Colonic mucosa (tissue), 4 donors: ENCODE data around the gene SMIM9. TPM values are rescaled to one million over a fixed set of nuclear protein-coding genes. Genes with fewer than 3 reads are reported as not detected.

Experiments
- DNase-seq: peaks from one replicate; pipeline ENCODE4 v3.0.0-alpha.2; 2020
- H3K27ac ChIP-seq: fragments of 200-600 bp; one replicate; pipeline ENCODE4 v1.8.0; 2021
- H3K27me3 ChIP-seq: fragments of 200-600 bp; one replicate; pipeline ENCODE4 v1.8.0; 2021
- H3K36me3 ChIP-seq: fragments of 200-600 bp; one replicate; pipeline ENCODE4 v1.8.0; 2021
- H3K4me1 ChIP-seq: fragments of 200-600 bp; one replicate; pipeline ENCODE4 v1.8.0; 2021; ENCODE audit warnings: mild to moderate bottlenecking
- H3K4me3 ChIP-seq: fragments of 200-600 bp; one replicate; pipeline ENCODE4 v1.8.0; 2021
- H3K9ac ChIP-seq, 2 donors: one replicate each; pipeline ENCODE4 v1.7.0; 2013; ENCODE audit warnings: control low read depth in 2 of 2, low read depth in 2 of 2, low read length in 2 of 2
- H3K9me3 ChIP-seq: fragments of 200-600 bp; one replicate; pipeline ENCODE4 v1.8.0; 2021
- CTCF ChIP-seq: fragments of 200-600 bp; IDR thresholded peaks from one replicate; pipeline ENCODE4 v1.8.0; 2022; ENCODE audit warnings: antibody characterized with exemption, mild to moderate bottlenecking
- intact Hi-C: fragments of 100-400 bp; cut with DNase I; formaldehyde crosslinking; loops from one replicate; pipeline ENCODE4 v1.14.1; 2022
- total RNA-seq, 2 donors: library from RNA; stranded (reverse); fragmentation: NEBNext Ultra II Directional in 1 of 2; extraction: Animal tissue kit (Norgen Biotek cat#: 25700) in 1 of 2; gene quantifications; one replicate each; pipeline ENCODE4 v1.2.1, GENCODE V29; 2021
- donor health status: healthy.
- donor health status: DM: no; HTN: no; CAD: no.
- donor health status: DM: no; HTN: no; CAD: no.

Gene SMIM9
- total RNA-seq, 2 donors from 2014 or later: not detected

DNA sequence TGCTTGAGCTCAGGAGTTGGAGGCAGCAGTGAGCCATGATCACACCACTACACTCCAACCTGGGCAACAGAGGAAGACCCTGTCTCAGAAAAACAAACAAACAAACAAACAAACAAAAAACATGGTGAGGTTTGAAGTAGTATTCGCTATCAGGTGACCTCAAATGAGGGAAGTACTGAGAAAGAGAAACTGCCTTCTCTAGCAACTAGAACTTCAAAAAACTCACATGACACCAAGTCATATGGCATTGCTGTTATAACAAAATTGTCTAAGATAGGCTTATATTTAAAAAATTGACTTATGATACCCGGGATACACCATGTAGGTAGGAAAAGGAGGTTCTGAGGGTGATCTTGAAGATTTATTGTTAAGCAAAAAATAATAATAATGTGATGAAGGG is 39.4 kb downstream of the SMIM9 start:
- H3K9me3 ChIP-seq: no peaks in the 10 kb centered on the region
- no peak for DNase-seq
- no peak overlapping the region for H3K4me3 ChIP-seq
- H3K27ac ChIP-seq: no peak overlapping the region
- H3K27me3 ChIP-seq: no peaks in the 10 kb centered on the region
- no peak for TF ChIP-seq CTCF
- intact Hi-C loops: no loop called here
- H3K9ac ChIP-seq: no peak overlapping the region
- peaks cover under 1% of the 10 kb centered on the region for H3K4me1 ChIP-seq
- no peaks in the 10 kb centered on the region for H3K36me3 ChIP-seq

DNA sequence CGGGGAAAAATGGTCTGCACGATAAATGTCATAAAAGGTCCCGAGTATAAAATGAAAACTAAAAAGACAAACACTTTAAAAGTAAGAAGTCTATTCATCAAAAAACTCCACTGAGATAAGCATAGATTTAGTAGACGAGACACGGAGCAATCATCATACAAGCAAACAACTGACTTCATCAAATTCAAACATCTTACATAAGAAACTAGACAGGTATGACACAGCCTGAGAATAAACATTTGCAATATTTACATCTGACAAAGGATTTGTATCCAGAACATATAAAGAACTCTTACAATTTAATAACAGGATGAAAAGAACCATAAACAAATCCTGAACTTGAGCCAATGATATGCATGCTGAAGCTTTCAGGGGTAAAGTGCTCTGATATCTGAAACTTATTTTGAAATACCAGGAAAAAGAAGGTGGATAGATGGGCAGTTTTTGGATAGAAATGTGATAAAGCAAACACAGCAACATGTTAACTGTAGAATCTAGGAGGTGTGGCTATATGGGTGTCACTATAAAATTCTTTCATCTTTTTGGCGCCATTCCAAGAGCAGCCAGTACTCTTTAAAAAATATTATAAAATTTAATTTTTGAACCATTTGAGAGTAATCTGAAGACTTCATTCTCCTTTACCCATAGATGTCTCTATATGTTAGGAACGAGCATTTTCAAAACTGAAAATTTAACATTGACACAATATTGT is 41.2 kb downstream of the SMIM9 start:
- intact Hi-C loops: no loop called here
- Histone ChIP-seq H3K4me3 (no peak overlapping the region), H3K27ac (no peak overlapping the region), H3K36me3 (no peaks in the 10 kb centered on the region), H3K4me1 (no peaks in the 10 kb centered on the region), H3K9ac (no peak overlapping the region), H3K27me3 (no peaks in the 10 kb centered on the region), H3K9me3 (no peaks in the 10 kb centered on the region)
- DNase-seq: no peak
- no peak for TF ChIP-seq CTCF

GRCh38 chrX:154791939-154792338 is 42.5 kb downstream of the SMIM9 start:
- H3K4me1 ChIP-seq: no peaks in the 10 kb centered on the region
- intact Hi-C loops: no loop called here
- H3K9ac ChIP-seq: no peak overlapping the region
- TF ChIP-seq CTCF: no peak
- H3K4me3 ChIP-seq: no peak overlapping the region
- DNase-seq: no peak
- no peaks in the 10 kb centered on the region for H3K9me3 ChIP-seq
- no peaks in the 10 kb centered on the region for H3K27me3 ChIP-seq
- H3K27ac ChIP-seq: no peak overlapping the region
- H3K36me3 ChIP-seq: no peaks in the 10 kb centered on the region

DNA sequence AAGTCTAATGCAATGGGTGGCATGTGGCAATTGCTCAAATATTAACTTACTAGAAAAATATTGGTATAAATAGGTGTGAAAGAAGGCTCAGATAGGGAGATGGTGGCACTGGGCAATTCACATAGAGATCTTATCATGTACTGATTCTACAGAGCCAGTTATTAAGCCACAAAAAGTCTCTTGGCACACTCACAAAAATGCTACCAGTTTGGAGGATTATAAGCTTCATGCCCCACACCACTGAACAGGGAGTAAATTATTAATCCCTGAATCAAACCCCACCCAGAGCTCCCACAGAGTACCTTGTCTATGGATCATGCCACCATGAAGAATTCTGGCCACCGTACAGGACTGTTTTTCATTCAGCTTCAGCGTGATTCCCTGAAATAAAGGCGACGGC is 43.0 kb downstream of the SMIM9 start:
- H3K4me1 ChIP-seq: no peaks in the 10 kb centered on the region
- H3K9ac ChIP-seq: no peak overlapping the region
- no peak for DNase-seq
- intact Hi-C loops: no loop called here
- no peak for TF ChIP-seq CTCF
- H3K27me3 ChIP-seq: no peaks in the 10 kb centered on the region
- H3K4me3 ChIP-seq: no peak overlapping the region
- H3K36me3 ChIP-seq: no peaks in the 10 kb centered on the region
- H3K27ac ChIP-seq: no peak overlapping the region
- no peaks in the 10 kb centered on the region for H3K9me3 ChIP-seq

GRCh38 chrX:154785716-154786115 is 48.7 kb downstream of the SMIM9 start:
- no peaks in the 10 kb centered on the region for H3K4me1 ChIP-seq
- no peak overlapping the region for H3K4me3 ChIP-seq
- H3K9me3 ChIP-seq: no peaks in the 10 kb centered on the region
- intact Hi-C loops: no loop called here
- H3K27me3 ChIP-seq: no peaks in the 10 kb centered on the region
- H3K27ac ChIP-seq: no peak overlapping the region
- H3K36me3 ChIP-seq: no peaks in the 10 kb centered on the region
- H3K9ac ChIP-seq: no peak overlapping the region
- no peak for DNase-seq
- TF ChIP-seq CTCF: no peak
